SW 1271 (cell line): ENCODE data around the gene SPPL2B.

ENCODE experiments used
- DNase-seq, 2 experiments: peaks; one replicate each; lab custom pipeline; 2025; lab: John Stamatoyannopoulos, UW

SPPL2B gene

DNA sequence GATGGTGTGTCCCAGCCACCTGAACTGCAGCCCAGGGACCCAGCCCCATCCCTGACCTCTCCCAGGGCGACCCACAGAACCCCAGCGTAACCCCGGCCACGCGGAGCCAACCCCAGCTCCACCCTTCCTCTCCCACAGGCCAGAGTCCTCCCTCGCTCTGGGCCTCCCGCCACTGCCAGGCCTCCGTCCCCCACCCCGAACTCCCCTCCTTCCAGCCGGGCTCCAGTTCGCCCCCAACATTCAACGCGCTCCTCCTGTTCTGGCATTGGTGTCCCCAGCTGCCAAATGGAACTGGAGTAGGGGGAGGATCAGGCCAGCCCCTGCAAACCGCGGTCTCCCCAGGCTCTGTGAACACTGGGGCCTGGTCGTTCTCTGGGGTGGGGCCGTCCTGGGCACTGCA is 28.0 kb upstream of the SPPL2B start:
- no peak for DNase-seq

DNA sequence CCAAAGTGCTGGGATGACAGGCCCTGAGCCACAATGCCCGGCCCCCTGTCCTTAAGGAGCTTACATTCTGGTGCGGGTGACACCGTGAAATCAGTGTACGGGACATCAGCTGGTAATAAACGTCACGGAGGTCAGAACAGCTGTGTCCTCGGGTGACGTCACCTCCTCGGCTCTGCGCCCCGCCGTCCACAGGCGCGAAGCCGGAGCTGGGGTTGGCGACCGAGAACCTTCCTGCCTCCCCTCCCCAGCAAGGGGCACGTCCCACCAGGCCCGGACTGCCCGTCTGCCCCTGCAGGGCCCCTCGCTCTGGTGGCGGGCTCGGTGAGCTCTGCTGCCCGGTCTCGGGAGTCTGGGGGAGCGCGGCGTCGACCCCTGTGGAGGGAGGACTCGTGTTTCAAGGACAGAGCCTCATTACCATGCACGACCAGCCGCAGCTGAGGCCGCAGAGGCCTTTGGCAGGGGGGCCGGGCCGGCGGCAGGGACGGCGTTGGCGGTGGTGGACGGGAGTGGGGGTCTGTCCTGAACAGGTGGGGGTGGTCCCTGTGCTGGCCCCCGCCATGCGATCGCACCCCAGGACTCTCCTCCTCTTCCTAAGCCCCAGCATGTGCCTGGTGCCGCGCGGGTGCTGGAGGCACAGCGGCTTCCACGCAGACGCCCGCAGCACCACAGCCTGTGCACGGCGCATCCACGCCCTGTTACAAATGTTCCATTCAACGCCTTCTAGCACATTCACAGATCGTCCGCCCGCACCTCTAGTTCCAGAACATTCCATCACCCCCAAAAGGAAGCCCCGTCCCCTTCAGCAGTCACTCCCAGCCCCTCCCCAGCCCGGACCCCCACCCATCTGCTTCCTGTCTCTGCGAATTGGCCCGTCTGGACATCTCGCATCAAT is 25.9 kb upstream of the SPPL2B start:
- no peak for DNase-seq

DNA sequence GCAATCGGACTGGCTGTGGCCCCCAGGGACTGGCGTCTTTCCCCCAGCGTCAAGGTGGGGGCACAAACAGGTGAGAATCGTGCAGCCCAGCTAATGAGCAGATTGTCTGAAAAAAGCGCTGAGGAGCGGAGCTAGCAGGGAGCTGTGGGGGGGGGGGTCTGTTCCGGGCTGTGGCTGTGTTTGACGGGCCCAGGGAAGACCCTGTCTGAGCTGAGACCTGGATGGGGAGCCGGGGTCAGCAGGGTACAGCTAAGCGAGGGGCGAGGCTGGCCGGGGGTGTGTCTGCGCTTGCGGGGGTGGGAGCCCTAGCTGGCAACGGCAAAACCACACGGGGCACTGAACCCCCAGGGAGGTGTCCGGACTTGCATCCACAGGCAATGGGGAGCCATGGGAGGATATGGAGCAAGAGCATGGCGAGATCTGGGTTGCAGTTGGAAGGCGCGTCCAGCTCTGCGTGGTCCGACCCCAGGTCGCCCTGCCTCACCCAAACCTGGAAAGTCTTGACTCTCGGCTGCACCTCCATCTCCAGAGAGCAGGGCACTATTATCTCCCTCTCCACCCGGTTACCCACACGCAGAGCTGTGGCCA is 25.2 kb upstream of the SPPL2B start:
- no peak for DNase-seq

DNA sequence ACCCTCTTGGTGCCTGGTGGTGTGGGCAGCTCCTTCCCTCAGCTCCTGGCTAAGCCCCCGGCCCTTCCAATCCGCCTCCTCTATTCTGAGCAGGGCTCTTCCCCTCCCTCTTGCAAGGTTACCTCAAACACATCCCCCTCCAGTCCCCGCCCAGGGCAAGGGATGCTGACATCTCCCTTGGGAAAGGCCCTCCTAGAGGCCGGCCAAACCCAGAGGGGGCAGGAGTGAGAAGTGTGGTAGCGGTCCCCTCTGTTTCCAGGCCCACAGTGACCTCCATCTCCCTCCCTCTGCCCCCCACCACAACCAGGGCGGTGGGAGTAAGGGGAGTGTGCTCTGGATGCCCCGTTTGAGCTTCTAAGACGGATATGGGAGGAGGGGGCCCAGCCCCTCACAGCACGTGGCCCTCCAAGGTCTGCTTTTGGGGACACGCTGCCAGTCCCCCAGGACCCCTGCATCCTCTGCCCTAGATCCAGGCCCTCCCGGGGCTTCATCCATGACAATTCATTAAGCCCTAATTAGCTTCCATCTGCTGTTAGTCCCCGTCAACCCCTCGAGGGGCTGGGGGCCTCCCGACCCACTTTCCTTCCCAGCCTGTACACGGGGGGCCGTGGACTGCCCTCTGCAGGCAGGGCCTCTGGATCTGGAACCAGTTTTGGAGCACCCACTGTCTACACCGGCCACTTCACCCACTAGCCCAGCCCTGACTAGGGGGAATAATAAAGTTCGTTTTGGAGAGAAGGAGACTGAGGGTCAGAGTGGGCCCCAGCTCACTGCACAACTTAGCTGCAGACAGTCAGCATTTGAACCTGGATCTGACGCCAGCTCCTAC is 22.8 kb upstream of the SPPL2B start:
- no peak for DNase-seq

DNA sequence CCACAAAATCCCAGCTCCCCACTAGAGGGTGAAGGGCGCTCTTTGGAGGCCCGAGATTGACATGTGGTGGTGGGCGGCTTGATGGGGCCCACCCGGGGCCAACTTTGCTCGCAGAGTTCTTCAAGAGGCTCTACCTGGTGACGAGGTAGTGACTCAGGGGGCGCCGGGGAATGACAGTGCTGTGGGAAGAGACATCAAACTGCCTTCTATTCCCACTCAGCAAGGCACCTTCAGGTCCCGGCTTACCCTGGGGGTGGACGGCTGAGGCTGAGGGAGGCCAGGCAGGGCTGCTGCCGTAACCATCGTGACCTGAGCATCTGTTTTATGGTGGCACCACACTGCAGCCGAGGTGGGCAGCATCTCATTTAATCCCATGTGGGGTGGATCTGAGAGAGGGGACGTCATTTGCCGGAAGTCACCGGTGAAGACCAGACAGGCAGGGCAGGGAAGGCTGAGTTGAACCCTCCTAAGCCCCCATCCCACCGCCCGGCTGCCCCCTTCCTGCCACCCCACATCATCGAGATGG is 22.1 kb upstream of the SPPL2B start:
- no peak for DNase-seq

DNA sequence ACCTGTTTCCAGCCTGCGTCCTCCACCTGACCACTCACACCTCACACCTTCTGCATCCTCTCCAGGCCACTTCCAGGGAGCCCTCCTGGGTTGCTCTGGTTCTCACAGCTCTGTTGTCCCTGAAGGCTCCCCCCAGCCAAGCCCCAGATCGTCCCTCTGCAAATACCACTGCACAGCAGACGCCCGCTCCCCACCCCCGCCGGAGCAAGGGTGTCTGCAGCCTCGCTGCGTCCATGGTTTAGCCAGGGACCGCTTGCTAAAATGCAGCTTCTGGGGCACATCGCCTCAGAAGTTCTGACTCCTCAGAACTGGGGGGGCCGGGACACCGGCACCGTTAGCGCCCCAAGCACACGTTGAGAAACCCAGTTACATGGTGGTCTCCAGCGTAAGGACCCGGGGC is 21.5 kb upstream of the SPPL2B start:
- no peak for DNase-seq

DNA sequence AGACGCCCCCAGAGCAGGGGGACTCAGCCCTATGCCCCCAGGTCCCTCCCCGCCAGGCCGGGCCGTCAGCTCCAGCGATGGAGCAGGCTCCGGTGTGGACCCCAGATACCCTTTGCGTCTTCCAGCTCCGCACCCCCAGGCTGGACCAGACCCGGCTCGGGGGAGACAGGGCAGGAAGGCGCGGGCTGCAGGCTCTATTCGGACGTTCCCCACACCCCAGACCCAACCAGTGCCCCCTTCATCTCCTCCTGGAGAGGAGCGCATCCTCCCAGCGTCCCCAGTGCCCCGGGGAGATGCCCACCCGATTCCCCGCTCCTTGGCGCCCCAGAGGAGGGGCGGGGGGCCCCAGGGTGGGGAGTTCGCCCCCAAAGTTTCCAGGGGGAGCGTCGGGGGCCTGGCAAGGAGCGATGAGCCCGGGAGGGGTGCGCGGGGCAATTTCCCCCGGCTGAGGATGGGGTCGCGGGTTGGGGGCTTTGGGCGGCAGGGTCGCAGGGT is 20.9 kb upstream of the SPPL2B start:
- DNase-seq = no peak

DNA sequence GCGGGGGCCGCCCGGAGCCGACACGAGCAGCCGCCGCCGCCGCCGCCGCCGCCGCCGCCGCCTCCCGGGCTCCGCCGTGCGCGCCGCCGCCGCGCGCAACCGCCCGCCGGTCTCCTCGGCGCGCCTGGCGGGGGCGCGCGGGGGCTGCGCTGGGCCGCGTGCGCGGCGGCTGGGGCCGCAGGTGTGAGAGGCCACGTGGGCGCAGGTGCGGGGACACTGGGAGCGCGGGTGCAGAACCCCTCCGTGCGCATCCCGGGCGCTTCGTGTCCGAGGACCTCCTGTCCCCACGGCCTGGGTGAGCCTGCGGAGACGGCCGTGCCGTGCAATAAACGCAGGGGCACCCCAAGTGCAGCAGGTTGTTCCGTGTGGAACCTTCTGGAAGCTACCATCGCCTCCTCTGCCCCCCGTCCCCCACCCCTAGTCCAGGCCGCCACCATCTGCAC is 20.3 kb upstream of the SPPL2B start, which contains the start of gene LINGO3:
LINGO3 (minus strand) TSS at position 41 of the 443 bp plus-strand sequence. CDS start 16,378 bp downstream, outside the sequence.
- DNase-seq = no peak

DNA sequence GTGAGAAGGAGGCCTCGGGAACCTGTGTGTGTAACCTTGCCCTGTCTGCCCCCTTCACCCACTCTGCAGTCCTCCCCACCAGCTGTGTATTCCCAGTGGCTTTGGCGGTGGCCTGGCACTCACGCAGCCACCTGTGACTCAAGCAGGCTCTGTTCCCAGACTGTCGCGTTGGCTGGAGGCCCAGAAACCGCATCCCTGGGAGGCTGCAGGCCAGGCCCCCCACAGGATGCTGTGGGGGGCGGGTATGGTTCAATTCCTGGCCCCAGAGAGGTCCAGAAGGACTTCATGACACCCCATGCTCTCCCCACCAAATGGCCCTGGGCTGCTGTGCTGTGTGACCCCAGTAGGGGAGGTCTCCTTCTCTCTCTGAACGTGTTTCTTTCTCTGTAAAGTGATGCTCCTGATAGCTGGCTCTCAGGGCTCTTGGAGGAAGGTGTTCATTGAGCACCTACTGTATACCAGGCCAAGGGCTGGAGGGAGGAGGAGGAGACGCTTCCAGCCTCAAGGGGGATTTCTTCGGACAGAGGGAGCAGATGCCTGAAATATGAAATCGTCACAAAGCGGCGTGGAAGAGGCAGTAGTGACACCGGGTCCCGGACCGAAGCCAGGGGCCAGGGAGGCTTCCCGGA is 18.6 kb upstream of the SPPL2B start:
- no peak for DNase-seq

DNA sequence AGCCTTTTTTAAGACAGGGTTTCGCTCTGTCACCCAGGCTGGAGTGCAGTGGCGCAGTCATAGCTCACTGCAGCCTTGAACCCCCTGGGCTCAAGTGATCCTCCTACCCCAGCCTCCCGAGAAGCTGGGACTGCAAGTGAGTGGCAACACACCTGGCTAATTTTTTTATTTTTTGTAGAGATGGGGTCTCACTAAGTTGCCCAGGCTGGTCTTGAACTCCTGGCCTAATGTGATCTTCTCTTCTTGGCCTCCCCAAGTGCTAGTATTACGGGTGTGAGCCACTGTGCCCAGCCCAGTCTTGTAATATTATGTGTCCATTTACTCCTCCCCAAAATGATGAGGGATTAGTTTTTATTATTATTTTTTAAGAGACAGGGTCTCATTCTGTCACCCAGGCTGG is 17.4 kb upstream of the SPPL2B start:
- no peak for DNase-seq

DNA sequence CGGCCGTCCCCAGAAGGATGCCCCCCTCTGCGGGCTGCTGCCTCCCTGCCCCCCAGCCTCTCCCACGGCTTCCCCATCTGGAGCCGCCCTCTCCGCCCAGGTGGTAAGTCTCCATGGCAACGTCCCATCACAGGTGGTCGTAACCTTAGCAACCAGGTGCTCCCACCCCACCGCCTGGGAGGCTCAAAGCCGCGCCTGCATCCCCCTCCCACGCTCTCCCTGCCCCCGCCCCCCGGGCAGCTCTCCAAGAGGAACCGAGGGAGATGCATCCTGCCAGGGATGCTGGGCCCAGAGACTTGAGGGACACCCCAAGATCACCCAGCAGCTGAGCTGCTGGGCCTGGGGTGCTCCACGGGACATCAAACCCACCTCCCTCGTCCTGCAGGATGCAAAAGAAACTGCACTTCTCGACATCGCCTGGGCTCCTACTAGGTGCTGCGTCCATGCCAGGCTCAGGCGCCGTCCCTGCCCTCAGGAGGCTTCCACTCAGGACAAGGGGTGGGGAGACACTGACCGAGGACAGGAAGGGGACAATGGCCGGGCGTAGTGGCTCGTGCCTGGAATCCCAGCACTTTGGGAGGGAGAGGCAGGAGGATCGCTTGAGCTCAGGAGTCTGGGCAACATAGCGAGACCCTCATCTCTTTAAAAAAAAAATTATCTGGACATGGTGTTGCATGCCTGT is 15.5 kb upstream of the SPPL2B start:
- DNase-seq = no peak

DNA sequence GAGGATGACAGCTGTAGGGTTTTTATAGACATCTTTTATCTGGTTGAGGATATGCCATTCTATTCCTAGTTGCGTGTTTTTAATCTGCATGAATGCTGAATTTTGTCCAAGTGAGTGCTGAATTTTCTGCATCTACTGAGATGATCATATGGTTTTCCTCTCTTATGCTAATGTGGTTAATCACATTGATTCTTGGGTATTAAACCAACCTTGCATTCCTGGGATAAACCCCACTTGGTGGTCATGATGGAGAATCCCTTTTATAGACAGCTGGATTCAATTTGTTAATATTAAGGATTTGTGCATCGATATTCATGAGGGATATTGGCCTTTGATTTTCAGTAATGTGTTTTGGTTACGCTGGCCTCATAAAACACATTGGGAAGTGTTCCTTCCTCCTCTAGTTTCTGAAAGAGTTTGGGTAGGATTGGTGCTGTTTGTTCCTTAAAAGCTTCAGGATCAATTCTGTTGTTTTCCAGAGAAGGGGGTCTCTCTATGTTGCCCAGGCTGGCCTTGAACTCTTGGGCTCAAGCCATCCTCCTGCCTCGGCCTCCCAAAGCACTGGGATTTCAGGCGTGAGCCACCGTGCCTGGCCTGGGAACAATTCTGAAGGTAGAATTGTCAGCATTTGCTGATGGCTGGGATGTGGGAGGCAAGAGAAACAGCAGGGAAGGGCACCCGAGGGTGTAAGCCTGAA is 13.2 kb upstream of the SPPL2B start:
- no peak for DNase-seq

DNA sequence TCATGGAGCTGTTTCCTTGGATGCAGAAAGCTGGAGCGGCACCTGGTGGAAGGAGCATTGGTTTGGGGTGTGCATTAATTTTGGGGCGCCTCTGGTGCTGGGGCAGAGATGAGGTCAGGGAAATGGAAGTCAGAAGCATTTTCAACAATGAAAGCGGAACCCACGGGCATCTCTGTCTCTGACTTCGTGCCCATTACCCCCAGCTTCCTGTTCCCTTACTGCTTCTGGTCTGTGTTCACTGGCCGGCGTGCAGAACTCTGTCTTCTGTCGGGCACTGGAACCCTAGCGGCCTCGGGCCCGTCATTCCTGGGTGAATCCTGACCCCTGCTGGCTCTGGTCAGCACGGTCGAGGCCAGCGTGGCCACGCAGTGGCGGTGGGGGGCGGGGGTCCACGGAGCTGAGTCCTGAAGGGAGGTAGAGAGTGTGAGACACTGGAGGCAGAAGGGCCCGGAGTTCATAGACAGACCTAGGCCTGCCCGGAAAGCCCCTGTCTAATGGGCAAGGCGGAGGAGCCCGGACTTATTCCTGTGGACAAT is 12.6 kb upstream of the SPPL2B start:
- DNase-seq = no peak

DNA sequence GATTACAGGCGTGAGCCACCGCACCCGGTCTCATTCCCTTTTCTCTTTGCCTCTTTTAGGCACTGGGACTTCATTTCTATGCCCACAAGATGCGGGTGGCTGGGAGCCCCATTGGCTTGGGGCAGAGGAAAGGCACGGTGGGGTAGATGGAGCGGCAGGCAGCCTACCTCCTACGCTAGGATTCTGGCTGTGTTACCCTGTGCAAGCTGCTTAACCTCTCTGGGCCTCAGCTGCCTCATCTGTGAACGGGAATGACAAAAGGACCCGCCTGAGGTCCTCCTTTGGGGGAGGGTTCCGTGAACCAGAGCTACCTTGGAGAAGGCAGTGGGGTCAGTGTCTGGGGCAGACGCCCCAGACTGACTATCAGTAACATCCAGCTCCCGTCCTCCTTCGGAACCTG is 11.2 kb upstream of the SPPL2B start:
- no peak for DNase-seq

DNA sequence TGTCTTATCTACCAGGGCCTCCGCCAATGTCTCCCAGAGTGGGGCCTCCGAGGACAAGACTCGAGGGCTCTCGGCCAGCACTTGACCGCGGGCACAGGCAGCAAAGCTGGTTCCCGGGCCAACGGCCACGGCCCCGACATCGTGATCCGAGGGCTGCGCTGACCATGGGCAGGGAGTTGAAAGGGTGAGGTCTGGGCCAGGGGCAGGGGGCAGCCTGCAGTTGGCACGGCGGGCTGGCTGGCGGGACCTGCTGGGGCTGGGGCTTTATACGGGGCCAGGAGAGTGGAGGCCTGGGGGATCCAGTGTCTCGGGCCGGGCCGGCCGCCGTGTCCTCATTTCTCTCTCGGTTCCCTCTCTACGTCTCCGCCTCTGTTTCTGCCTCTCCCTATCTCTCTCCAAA is 10.7 kb upstream of the SPPL2B start:
- no peak for DNase-seq

DNA sequence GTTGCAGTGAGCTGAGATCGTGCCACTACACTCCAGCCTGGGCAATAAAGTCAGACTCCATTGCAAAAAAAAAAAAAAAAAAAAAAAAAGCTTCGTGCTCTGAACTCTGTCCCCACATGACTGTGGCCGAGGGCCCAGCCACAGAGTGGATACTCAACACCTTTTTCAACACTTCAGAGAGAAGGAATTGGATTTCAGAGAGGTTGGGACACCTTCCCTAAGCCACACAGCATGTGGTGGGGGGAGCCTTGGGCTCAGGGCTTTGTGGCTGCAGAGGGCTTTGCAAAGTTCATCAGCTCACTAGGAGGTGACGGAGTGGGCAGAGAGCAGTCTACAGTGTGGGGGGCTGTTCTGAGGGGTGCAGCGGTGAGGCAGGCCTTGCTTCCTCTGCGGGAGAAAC is 9.6 kb upstream of the SPPL2B start:
- DNase-seq = no peak

DNA sequence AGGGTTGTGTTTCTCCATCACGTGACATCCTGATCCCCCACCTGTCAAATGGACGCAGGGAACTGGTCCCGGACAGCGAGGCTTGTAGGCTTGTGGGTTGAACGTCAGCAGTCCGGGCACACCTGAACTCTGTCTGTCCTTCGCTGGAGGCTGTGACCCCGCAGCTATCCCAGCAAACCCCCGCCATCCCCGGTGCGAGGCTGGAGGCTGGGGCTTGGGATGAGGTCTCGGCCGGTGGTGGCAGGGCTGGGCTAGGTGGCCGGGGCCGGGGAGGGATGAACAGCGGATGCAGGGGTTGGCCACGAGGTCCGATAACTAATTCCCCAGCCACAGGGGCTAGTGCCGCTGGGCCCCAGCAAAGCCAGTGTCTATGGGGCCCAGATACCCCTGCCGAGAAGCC is 8.9 kb upstream of the SPPL2B start:
- DNase-seq = no peak

DNA sequence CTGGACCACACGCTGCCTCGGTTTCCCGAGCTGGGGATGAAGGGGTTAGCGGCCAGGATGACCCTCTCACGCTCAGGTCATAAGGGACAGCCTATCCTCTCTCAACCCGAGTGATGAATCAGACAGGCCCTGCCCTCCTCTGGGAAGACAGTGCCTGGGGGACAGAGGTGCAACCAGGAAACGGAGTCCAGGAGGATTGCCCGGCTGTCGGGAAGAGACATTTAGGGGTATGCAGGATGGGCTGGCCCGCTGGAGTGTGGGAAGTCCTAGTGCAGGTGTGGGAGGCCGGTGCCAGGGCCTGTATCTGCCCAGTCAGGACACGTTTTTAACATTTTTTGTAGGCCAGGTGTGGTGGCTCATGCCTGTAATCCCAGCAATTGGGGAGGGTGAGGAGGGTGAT is 8.4 kb upstream of the SPPL2B start:
- DNase-seq = no peak

DNA sequence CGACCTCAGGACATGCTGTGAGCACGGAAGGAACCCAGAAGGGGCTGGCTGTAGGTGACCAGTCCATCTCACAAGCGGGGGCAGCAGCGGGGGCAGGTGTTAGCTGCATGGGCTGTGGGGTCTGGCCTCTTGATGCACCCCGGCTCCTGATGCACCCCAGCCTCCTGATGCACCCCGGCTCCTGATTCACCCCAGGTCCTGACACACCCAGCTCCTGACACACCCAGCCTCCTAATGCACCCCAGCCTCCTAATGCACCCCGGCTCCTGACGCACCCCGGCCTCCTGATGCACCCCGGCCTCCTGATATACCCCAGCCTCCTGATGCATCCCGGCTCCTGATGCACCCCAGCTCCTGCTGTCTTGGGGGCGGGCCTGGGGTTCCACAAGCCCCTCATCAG is 7.5 kb upstream of the SPPL2B start:
- DNase-seq = no peak

DNA sequence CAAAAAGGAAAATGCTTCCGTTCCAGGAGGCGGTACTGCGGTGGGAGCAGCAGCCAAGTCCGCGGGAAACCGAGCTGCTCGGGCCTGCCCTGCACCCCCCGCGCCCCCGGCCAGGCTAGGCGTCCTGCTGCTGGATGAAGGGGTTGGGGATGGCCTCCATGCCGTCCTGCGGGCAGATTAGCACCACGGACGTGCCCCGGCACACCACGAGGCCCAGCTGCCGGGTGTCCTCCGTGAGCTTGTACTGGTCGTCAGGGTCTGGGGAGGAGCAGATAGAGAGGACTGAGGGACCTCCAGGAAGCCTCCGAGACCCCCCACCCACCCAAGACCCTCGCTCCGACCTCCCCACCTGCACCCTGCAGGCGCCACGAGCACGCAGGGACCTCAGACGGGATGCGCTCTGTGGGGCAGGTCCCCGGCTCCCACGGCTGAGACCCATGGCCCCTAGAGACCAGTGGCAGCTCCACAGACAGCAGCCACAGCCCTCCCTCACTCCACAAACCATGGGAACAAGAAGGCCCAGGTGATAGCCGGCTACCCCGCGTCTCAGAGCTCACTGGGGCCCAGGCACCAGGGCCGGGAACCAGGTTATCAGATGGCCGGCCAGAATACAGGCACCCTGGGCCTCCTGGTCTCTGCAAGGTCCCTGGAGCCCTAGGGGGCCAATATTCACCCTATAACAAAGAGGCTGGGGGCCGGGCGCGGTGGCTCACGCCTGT is 6.8 kb upstream of the SPPL2B start:
- no peak for DNase-seq
